HG03025 (cell line): ENCODE results near the gene FOXR1.

Experiments
- ATAC-seq: cut with Tn5 transposase; IDR thresholded peaks from one replicate; pipeline ENCODE4 v1.9.1; 2021; ENCODE audit warnings: mild to moderate bottlenecking, moderate library complexity; ENCODE audit not compliant: unreplicated experiment, low FRiP score

The FOXR1 gene, protein sequence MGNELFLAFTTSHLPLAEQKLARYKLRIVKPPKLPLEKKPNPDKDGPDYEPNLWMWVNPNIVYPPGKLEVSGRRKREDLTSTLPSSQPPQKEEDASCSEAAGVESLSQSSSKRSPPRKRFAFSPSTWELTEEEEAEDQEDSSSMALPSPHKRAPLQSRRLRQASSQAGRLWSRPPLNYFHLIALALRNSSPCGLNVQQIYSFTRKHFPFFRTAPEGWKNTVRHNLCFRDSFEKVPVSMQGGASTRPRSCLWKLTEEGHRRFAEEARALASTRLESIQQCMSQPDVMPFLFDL

DNA sequence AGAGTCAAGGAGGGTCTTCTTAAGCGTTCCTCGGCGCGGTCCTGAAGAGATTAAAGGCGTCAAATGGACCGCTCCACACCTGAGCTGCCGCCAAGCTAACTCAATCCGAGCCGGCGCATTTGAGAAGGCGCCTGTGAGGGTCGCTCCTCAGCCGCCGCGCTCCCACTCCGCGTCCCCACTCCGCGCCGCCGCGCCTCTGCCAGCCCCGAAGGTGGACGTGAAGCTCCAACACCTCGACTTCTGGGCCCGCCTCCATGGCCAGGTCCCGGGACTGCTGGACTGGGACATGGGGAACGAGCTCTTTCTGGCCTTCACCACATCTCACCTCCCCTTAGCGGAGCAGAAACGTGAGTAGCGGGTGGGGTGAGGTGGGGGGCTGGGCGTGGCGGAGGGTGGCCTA, at the start of gene FOXR1:
FOXR1 (plus strand) TSS at position 116 of the 400 bp plus-strand sequence; CDS start at position 287, 171 bp downstream.
- no peak for ATAC-seq

DNA sequence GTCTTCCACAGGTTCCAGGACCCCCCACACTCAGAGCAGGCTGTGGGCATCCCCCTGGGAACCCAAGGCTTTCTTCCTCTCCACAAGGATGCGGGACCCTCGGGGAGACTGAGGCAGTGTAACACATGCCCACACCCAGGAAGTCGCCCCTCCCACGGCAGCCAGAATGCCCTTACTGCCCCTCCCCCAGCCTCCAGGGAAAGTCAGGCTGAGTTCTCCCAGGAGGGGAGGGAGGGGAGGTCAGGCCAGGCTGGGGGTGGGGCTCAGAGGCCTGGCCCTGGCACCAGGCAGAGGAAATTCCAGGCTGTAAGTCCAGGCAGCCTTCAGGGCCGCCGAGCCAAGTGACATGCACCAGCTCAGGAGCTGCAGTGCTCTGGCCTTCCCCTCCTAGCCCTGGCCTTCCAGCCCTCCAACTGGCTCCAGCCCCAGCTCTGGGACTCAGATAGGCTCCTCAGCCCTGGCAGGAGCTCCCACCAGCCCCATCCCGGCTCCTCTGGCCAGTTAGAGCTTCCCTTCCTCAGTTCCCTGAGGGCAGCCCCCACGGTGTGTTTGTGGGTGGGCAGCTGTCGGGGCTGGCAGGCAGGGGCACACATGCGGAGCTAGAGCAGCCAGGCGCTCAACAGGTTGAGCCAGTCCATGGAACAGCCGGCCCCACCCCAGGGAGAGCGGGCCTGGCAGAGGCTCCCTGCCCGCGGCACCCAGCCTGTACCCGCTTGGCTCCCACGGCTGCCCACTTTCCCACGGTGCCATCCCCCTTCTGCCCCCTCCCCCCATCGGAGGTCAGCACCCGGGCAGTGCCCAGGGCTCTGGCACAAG, 49.4 kb upstream of the FOXR1 start:
- ATAC-seq = no peak

DNA sequence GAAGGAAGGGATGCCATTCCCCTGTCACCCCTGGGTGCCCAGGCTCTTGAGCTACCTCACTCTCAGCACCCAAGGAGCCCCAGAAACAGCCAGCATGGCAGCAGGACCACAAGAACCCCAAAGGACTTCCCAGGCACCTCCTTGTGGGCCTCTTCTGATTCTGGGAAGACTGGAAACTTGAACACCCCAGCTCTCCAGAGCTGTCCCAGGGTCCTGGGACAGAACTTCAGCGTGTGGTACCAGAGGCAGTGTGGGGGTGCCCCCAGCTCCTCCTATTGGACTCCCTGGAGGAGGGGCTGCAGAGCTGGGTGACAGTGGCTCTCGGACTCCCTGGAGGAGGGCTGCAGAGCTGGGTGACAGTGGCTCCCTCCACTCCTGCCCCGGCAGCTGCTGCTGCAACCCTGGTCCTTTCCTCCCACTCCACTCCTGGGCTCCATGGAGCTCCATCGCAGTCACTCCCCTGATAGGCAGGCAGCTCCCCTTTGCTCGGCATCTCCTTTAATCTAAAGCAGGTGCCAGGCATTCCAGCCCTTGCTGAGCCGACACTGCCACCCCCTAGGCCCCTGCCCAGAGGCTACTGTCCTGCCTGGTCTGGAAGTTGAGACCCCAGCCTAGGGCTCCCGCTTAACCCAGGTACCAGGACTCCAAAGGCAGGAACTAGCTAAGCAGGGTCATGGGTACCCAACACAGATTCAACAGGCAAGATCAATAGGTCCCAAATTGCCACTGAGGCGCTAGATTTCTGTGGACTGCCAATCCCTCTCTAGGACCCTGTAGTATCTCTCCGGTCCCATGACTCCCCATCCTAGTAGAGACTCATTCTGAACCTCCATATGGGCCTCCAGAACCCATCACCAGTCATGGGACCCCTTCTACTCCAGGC, 48.6 kb upstream of the FOXR1 start:
- no peak for ATAC-seq

DNA sequence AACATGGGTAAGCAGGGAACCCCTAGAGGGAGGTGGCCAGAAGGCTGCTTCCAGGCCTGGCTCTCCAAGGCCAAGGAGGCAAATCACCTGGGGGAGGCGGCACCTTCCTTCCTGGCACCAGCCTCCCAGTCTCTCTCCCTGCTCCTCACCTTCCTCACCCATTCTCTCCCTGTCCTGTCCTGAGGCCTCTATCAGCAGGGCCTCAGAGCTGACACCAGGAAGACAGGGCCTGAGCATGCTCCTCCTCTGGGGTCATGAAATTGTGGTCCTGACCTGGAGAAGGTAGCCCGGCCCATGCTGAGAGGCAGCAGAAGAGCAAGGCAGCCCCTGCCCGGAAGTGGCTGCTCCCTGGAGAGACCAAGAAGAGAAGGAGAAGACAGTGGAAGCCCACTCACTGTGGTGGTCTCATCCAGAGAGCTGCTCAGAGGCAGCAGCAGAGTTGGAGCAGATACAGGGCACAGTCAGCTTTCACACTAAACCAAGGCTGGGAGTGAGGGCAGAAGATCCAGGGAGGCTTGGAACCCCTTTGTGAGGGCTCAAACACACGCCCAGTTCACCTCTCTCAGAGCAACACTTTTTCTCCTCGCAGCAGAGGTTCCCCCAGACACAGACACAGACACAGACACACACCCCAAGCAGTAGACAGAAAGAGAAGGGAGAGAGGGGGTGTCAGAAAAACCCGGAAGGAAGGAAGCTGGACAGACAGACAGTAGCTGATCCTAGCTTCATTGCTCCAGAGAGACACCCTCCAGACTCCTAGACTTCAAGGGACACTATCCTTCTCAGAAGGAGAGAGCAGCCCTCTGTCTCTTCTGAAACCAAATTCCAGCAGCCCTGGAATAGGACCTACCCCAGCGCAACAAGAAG, 47.6 kb upstream of the FOXR1 start:
- ATAC-seq = no peak

DNA sequence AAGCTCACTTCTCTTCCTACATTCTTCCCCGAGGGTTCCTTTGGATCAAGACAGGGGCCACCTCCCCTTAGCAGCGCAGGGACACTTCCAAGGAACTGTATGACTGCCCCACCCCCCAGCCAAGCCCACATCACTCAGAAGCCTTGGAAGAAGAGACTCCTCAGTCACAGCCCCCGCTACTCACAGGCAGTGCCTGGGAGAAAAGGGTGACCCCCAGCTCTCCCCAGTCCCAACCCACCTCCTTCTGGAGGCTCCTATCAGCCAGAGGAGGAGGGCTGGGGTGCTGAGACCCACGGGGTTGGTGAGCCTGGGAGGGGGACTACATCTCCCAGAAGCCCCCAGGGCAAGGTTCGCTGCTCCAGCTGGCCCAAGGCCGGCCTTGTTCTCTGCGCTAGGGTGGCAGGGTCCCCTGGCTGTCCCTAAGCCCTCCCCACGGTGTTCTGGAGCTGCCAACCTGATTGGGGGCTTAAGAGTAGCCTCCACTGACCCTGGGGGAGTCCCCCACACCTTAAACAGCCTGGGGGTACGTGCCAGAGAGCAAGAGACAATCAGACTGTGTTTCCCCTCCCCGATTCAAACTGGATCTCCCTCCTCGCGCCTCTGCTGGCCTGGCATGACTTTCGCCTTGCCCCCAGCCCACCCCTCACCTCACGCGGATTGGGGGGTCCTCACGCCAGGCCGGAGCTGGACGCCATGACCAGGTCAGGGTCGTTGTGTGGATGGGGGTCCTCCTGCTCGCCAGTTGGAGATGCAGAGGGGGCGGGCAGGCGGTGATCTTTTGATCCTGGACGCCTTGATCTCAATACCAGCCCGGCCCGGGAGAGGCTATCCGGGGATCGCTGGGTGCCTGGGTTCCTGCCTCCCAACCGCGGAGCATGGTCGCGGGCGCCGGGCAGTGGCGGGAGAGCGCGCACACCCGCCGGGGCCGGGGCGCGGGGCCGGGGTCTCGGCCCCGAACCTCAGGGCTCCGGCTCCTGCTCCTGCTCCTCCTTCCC, 46.7 kb upstream of the FOXR1 start:
- ATAC-seq = no peak

DNA sequence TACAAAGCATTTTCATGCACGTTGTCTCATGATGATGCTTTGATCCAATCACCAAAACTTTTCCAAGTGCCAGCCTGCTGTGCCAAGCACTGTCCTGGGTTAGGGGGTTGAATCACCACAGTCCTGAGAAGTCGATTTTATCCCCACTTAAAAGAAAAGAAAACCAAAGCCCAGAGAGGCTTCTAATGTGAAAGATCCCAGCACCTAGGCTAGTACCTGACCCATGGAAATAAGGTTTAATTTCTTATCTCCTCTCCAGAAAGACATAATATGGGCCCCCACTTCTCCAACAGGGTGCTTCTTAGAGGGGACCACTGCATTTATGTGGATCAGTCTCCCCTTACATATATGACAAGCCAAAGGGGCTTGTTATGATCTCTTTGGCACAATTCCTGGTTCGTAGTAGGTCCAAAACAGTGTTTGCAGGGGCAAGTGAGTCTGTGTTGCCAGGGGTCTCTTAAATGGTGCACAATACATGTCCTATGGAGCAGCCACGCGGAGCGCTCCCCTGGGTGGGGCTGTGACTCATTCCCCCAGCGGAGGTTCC, 43.9 kb upstream of the FOXR1 start:
- ATAC-seq = no peak

DNA sequence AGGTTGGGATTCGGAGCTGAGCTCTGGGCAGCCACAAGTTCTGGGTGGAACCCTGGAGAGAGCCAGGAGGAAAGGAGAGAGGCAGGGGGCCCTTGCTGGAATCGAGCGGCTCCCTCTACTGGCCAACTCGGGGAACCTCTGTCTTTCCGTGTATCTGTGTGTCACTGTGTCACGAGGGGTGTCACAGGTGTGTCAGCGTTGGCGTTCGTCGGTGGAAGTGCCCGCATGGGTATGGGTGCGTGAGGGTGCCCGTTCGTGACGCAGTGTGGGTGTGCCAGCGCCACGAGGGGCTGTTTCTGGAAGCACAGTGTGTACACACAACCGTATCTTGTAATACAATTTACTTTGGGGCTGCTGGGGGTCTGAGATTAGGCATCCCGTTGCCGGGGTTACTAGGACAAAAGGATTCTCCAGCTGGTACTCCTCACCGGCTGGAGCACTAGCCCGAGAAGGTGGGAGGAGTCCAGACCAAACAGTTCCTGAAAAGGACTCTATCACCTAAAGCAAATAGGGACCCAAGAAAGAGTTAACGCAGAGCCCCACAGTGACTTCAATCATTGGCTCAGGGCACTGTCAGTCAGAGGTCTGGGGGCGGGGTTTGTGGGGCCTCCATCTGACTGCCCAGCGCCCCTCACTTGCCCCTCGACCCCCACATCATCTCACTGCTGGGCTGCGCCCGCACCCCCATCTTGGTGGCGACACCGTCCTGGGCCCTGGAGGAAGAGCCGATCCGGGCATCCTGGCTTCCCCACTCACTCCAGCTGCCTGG, 43.3 kb upstream of the FOXR1 start:
- ATAC-seq = peak; percentile 41

DNA sequence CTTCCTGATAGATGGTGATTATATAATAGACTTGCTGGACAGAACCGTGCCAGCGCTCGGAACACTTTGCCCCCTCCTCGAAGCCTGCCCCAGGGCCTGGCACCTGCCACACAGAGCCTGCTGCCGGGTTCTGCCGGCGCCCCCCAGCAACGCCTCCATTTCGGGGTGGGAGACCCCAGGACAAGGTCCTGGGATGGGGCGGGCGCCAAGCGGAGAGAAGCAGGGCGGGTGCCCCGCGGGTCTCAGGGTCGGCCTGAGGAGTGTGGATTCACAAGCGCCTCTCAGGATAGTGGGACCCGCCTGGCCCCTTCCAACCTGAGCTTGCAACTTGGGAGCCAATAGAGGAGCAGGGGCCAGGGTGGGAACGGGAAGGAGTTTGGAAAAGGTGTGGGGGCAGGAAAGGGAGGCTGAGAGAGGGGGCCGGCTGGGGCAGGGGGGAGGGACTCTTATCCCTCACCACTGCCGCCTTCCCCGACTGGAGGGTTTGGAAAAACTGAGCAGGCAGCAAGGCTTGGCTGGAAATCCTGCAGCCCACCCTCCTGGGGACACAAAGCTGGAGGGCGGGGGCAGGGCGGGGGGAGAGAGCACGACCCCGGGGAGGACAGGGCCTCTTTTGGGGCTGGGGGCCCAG, 42.6 kb upstream of the FOXR1 start:
- peak; percentile 1 for ATAC-seq

DNA sequence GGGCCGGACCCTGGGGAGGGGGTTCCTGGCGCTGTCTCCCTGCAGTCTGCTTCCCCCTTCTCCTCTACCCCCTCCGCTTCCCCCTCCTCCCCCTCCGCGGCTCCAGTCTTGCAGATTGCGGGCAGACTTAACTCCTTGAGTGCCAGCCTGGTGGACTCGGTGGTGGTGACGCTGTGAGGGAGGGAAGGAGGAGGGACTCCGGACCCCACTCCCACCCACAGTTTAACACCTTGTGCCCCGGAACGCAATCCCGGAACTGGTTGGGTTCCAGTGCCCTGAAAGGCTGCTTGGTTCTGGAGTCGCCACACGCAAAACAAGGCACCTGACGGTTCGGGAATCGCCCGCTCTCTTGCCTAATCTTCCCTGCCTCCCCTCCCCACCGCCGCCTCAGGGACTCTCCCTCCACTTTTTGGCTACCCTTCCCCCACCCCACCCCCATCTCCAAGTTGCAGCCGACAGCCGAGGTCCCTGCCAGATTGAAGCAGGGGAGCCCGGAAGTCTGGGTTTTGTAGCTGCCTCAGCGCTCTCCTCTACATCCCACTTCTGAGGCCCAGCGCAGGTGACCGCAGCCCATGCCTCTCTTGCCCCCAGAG, 42.0 kb upstream of the FOXR1 start:
- ATAC-seq = no peak

DNA sequence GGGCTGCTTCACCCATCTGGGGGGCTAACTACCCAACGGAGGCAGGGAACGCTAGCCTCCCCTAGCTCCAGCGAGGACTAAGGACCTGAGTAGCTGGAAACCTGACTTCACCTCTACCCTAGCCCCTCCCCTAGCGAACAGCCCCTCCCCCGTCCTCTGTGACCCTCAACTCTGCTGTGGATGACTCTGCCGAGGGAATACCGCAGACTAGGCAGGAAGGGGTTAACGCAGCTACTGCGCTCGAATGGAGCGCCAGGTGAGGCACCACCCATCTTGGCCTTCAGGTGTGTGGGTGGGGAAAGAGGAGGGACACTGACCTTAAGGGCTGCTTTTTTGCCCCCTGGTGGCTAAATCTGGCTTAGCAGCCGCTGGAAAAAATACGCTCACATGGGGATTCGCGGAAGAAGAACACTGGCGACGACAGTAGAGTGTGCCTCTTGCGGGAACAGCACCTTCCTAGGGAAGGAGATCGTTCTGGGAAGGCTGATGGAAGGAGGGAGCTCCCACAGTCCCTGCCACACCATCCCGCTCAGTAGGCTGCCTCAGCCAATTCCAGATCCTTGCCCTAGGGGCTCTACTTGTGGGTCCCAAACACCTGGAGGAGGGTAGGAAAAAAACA, 41.4 kb upstream of the FOXR1 start:
- ATAC-seq = no peak

DNA sequence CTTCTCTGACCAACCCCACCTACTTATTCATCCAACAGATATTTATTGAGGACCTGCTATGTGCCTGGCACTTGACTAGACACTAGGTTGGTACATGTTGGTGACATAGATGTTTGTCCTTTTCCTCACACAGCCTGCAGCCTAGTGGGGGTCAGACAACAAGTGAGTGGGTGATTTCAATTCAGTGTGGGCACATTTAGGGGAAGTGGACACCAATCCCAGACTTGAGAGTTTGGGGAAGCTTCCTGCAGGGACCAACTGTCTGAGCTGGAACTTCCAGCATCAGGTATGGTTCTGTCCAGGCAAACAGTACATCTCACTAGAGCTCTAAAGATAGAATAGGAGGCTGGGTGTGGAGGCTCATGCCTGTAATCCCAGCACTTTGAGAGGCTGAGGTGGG, 40.0 kb upstream of the FOXR1 start:
- ATAC-seq = no peak

DNA sequence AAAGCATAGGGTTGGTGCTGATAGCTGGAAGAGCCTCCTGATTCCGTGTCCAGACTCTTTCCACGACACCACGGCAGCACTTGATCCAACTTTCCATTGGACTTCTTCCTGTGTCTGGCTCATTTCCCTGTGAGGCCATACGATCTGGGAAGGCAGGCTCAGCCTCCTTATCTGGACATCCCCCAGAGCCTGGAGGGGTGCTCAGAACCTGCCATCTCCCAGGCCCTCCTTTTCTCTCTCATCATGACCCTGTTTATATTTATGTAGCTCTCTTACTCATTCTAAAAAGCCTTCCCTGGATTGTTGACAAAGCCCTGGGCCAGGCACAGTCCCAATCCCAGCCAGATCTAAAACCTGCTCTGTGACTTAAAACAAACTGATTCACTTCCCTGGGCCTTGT, 38.1 kb upstream of the FOXR1 start:
- ATAC-seq = no peak

DNA sequence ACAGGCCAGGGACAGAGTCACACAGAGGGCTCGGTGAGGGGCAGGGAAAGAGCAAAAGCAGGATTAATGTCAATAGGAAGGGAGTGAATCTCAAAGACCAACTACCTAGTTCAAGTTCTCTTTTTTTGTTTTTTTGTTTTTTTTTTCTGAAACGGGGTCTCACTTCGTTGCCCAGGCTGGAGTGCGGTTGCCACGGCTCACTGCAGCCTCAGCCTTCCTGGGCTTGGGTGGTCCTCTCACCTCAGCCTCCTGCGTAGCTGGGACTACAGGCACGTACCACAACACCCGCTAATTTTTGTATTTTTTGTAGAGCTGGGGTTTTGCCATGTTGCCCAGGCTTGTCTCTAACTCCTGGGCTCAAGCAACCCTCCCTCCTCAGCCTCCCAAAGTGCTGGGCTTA, 36.2 kb upstream of the FOXR1 start:
- ATAC-seq = no peak

DNA sequence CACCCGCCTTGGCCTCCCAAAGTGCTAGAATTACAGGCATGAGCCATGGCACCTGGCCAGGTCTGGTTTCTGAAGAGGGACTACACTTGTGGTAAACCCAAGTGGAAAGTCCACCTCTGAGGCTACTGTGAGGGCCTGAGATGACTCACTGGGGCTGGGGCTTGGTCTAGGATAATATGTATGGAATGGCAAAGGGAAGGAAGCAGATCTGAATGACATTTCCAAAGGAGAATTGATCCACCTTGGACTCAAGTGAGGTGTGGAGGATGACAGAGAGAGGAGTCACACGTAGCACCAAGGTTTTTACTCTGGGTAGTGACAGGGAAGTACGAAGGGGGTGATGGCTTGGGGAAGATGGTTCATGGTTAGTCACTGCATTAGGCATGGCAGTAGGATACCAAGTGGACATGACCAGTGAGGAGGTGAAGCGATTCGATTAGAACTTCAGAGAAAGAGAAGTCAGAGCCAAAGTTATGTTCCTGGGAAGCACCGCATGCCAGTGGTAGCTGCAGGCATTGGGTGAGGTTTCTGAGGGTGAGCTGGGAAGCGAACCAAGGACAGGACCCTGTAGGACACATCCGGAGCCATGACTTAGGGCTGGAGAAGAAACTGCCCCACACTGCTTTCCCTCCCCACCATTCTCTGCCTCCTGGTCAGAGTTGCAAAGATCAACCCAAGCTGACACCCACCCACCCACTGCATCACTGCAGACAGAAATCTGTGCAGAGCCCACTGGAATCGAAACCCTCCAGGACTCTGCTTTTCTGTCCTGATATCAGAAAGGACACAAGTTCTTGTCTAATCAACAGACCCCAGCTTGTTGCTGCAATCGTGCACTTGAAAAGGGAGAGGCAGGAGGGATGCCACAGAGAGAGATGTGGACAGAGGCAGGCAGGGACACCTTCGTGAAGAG, 32.8 kb upstream of the FOXR1 start:
- no peak for ATAC-seq

DNA sequence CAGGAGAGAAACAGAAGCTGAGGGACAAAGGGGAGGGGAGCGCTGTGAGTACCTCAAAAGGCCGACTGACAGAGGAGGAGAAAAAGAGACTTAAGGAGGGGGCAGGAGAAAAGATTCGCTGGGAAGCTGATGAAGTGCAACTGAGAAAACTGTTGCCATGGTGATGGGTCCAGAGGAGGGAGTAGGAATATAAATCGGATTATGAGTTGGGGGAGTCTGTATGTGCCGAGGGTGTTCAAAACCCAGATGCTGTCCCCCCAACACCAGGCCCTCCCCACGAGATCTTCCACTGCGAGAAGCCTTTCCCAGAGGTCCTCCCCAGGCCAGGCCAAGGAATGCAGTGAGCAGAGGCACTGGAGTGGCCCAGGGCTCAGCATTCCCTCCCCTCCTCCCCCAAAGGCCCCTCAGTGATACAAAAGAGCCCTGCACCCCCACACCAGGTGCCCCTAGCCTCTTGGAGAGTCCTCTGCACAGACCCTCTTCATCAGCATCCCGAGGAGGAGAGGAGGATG, 32.1 kb upstream of the FOXR1 start:
- ATAC-seq = no peak
